Left hindlimb (tissue), 1 donor: ENCODE data around the gene EFNA5.
"Not testable (repeated sequence)": the region's sequence is repeated elsewhere in the genome, so short reads cannot be mapped to it uniquely, and the experiment has no call there.

ENCODE experiments used
- DNase-seq: peaks from one replicate; pipeline ENCODE4 v3.0.0-alpha.2; 2018

The EFNA5 gene

DNA sequence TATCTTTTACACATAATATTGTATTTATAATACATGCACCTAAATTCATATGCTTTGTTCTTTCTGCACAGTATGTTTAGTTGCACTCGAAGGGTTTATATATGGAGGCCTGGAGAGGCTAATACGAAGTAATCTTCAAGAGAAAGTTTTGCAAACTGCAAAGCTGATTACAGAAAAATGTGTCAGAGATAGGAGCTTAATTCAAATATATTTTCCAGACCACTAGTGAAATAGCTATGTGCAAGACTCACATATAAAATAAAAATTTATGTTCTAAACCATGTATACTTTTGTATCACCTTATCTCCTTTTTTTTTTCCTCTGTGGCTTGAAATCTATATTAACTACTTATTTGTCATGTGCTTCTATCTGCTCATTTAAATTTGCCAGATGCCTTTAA lies 313.8 kb downstream of the EFNA5 start:
- DNase-seq = no peak

DNA sequence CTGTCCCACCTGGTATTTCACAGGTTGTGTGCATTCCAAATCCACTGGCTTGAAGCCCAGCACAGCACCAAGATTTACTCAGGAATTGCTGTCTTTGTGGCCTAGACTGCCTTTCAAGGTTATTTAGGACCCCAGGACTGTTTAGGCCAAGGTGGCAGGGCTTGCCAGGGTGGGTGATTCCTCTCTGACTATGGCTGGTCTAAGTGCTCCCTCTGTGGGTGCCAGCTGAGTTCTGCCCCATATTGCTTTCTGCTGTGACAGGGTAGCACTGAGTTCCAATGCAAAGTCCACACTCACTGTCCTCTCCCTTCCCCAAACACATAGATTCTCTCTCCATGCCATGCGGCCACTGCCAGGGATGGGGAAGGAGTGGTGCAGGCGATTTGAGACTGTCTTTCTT lies 318.2 kb downstream of the EFNA5 start:
- DNase-seq = no peak

- not testable (repeated sequence) for DNase-seq
Measured at GRCh38 chr5:107346580-107346979, 324.2 kb downstream of the EFNA5 start.

GRCh38 chr5:107342371-107342770 lies 328.4 kb downstream of the EFNA5 start:
- no peak for DNase-seq

DNA sequence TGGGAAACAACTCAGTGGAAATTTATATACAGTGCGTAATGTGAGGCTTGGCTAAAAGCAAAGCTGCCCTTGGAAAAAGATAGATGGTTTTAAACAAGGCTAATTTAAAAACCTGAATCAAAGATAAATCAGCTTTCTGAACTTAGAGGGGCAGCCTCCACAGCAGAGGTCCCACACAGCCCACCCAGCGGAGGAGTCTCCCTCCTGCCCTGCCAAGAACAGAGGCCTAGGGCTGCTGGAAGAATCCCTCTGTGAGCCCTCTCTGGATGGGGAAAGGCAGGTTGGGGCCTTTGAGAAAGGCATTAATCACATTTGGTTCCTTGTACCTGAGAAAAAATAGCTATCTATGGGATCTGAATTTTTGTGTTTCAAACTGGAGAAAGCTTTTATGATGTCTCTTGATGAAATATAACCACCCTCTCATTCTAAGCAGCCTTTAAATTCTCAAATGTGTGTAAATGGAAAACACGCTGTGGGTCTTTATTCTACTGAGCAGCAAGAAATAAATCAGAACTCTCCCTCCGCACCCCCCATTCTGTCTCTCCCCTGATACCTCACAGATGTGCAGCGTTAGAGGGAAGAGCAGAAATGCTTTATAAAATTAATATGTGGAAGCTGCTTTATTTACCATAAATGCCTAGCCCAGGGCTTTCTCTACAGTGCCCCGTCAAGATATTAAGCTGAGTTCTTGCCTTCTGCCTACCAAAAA lies 329.2 kb downstream of the EFNA5 start:
- no peak for DNase-seq

- DNase-seq = no peak
Measured at GRCh38 chr5:107340631-107341030, 330.1 kb downstream of the EFNA5 start.

DNA sequence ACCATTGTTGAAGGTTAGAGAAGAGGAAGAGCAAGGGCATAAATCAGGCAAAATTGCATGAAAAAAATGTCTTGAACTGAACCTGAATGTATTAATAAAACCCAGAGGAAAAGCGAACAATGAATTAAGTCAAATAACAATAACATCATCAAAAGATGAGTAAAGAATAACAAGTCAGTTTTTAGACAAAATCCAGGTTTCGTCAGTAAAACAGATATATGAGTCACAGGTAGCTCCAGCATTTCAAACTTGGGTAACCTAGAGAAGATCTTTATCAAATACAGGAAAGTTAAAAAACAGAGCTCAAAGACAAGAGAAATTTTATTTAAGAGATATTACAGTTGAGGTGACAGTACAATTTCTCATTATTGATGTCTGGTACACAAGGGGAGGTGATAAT lies 332.4 kb downstream of the EFNA5 start:
- no peak for DNase-seq

GRCh38 chr5:107337281-107337680 lies 333.5 kb downstream of the EFNA5 start:
- DNase-seq = no peak

DNA sequence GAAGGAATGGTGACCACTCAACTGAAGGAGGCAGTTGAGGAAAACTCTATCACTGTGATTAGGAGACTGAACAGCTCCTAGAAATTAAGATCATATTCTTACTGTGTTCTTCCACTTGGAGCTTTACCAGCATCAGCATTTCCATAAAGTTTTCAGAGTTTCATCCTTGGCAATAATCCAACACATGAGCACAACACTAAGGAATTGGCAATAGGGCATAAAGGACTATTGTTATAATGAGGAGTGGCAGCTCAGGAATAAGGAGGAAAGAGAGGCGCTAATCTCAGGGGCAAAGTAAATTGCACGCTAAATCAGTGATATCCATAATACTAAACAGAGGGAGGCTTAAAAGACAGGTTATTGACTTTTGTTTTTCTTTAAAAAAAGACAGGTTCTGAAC lies 338.9 kb downstream of the EFNA5 start:
- no peak for DNase-seq

DNA sequence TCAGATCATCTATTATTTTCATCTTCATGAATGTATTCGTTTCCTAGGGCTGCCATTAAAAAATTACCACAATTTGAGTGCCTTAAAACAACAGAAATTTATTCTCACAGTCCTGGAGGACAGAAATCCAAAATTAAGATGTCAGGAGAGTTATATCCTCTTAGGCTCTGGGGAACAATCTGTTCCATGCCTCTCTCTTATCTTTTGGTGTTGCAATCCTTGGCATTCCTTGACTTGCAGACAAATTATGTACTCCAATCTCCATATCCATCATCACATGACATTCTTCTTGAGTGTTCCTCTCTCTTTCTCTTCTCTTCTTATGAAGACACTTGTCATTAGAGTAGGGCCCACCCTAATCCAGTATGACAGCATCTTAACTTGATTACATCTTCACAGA lies 339.4 kb downstream of the EFNA5 start:
- DNase-seq = no peak

DNA sequence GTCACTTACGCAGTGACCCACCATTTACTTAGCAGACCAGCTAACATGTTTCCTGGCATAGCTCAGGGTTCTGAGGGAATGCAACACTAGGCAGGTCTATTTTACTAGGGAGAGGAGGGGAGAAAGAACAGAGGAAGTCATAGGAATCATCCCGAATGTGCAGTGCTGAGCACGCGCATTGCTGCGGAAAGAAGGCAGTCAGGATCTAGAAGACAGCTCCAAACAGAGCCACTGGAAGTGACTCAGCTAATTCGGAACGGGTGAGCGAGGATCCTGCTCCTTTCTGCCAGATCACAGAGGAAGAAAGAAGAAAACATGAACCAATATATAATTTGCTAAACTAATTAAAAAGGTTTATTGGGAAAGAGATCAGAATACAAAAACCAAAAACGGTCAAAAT lies 339.8 kb downstream of the EFNA5 start:
- DNase-seq = no peak

DNA sequence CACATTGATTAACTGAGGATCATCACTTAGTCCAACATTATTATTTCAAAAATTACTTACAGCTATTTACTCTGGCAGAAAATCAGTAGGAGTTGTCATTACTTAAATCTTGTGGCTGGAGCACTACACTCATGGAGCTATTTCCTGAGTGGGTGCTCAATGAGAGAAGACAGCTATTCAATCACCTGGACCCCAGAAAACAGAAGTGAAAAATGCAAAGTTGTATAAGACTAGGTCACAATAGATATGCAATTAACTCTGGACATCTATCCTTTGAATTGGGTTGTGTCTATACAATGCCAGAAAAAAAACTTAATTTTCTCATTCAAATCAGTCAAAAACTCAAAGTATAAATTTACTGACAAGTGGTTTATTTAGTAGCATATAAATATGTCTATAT lies 340.9 kb downstream of the EFNA5 start:
- no peak for DNase-seq
